ENCODE data around the gene ADARB1.

Gene ADARB1

DNA sequence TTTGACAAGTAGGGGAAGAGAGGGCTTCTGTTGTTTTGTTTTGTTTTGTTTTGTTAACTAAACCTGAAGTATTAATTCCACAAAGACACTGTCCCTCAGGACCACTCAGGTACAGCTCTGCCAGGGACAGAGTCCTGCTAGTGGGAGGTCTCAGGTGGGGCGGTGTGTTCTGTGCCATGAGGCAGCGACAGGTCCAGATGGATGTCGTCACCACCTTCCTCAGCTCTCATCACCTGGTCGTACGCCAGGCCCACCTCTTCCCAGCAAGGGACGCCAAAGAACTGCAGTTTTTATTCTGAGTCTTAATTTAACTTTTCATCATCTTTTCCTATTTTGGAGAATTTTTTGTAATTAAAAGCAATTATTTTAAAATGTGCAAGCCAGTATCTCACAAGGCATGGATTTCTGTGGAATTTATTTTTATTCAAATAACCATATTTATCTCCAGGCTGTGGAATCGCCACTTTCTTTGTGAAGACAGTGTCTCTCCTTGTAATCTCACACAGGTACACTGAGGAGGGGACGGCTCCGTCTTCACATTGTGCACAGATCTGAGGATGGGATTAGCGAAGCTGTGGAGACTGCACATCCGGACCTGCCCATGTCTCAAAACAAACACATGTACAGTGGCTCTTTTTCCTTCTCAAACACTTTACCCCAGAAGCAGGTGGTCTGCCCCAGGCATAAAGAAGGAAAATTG lies 150.8 kb downstream of the ADARB1 start:
- H3K9me3 ChIP-seq (ENCODE audit: insufficient read depth, low read length), result no peaks in the 10 kb centered on the region
- no peaks in the 10 kb centered on the region for H3K79me2 ChIP-seq (ENCODE audit: insufficient read depth, low read length)
- no peak overlapping the region for H3K9ac ChIP-seq (ENCODE audit: low read length)
- H3K27me3 ChIP-seq (ENCODE audit: low read length), result no peaks in the 10 kb centered on the region
- H3K4me2 ChIP-seq (ENCODE audit: low read depth, low read length, poor library complexity, severe bottlenecking), result no peak overlapping the region
- H3K4me3 ChIP-seq (ENCODE audit: insufficient read depth, low read length, poor library complexity, severe bottlenecking), result no peak overlapping the region
- H4K20me1 ChIP-seq (ENCODE audit: low read depth, low read length), result no peaks in the 10 kb centered on the region
- no peaks in the 10 kb centered on the region for H3K36me3 ChIP-seq (ENCODE audit: low read length)
- no peak overlapping the region for H3K27ac ChIP-seq (ENCODE audit: low read depth, low read length)
- no peak for TF ChIP-seq EZH2phosphoT487 (conservative IDR thresholded peaks at IDR 0.05; ENCODE audit: low read length)
- TF ChIP-seq, protein P1, sequence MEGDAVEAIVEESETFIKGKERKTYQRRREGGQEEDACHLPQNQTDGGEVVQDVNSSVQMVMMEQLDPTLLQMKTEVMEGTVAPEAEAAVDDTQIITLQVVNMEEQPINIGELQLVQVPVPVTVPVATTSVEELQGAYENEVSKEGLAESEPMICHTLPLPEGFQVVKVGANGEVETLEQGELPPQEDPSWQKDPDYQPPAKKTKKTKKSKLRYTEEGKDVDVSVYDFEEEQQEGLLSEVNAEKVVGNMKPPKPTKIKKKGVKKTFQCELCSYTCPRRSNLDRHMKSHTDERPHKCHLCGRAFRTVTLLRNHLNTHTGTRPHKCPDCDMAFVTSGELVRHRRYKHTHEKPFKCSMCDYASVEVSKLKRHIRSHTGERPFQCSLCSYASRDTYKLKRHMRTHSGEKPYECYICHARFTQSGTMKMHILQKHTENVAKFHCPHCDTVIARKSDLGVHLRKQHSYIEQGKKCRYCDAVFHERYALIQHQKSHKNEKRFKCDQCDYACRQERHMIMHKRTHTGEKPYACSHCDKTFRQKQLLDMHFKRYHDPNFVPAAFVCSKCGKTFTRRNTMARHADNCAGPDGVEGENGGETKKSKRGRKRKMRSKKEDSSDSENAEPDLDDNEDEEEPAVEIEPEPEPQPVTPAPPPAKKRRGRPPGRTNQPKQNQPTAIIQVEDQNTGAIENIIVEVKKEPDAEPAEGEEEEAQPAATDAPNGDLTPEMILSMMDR (IDR thresholded peaks at IDR 0.05; ENCODE audit: insufficient read depth, low read length, poor library complexity, severe bottlenecking), result no peak
- H3F3A ChIP-seq (ENCODE audit: insufficient read depth), result no peaks in the 10 kb centered on the region
- no peaks in the 10 kb centered on the region for H3K9me2 ChIP-seq (replicated peaks; ENCODE audit: insufficient read depth, low read length)
- H2AFZ ChIP-seq (ENCODE audit: low read depth, low read length, severe bottlenecking), result no peak overlapping the region

DNA sequence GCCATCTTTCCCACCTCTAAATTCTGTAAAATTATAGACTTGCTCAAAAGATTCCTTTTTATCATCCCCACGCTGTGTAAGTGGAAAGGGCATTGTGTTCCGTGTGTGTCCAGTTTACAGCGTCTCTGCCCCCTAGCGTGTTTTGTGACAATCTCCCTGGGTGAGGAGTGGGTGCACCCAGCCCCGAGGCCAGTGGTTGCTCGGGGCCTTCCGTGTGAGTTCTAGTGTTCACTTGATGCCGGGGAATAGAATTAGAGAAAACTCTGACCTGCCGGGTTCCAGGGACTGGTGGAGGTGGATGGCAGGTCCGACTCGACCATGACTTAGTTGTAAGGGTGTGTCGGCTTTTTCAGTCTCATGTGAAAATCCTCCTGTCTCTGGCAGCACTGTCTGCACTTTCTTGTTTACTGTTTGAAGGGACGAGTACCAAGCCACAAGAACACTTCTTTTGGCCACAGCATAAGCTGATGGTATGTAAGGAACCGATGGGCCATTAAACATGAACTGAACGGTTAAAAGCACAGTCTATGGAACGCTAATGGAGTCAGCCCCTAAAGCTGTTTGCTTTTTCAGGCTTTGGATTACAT lies 151.5 kb downstream of the ADARB1 start:
- Histone ChIP-seq H3K27ac (ENCODE audit: low read depth, low read length) (no peak overlapping the region), H3F3A (ENCODE audit: insufficient read depth) (no peaks in the 10 kb centered on the region), H3K36me3 (ENCODE audit: low read length) (no peaks in the 10 kb centered on the region), H3K9me3 (ENCODE audit: insufficient read depth, low read length) (no peaks in the 10 kb centered on the region), H3K79me2 (ENCODE audit: insufficient read depth, low read length) (no peaks in the 10 kb centered on the region), H3K9ac (ENCODE audit: low read length) (no peak overlapping the region), H4K20me1 (ENCODE audit: low read depth, low read length) (no peaks in the 10 kb centered on the region), H3K4me3 (ENCODE audit: insufficient read depth, low read length, poor library complexity, severe bottlenecking) (no peak overlapping the region), H3K9me2 (replicated peaks; ENCODE audit: insufficient read depth, low read length) (no peaks in the 10 kb centered on the region), H3K27me3 (ENCODE audit: low read length) (no peaks in the 10 kb centered on the region), H3K4me2 (ENCODE audit: low read depth, low read length, poor library complexity, severe bottlenecking) (no peak overlapping the region), H2AFZ (ENCODE audit: low read depth, low read length, severe bottlenecking) (no peak overlapping the region)
- TF ChIP-seq, protein P1 (IDR thresholded peaks at IDR 0.05; ENCODE audit: insufficient read depth, low read length, poor library complexity, severe bottlenecking), result no peak
- no peak for TF ChIP-seq EZH2phosphoT487 (conservative IDR thresholded peaks at IDR 0.05; ENCODE audit: low read length)

DNA sequence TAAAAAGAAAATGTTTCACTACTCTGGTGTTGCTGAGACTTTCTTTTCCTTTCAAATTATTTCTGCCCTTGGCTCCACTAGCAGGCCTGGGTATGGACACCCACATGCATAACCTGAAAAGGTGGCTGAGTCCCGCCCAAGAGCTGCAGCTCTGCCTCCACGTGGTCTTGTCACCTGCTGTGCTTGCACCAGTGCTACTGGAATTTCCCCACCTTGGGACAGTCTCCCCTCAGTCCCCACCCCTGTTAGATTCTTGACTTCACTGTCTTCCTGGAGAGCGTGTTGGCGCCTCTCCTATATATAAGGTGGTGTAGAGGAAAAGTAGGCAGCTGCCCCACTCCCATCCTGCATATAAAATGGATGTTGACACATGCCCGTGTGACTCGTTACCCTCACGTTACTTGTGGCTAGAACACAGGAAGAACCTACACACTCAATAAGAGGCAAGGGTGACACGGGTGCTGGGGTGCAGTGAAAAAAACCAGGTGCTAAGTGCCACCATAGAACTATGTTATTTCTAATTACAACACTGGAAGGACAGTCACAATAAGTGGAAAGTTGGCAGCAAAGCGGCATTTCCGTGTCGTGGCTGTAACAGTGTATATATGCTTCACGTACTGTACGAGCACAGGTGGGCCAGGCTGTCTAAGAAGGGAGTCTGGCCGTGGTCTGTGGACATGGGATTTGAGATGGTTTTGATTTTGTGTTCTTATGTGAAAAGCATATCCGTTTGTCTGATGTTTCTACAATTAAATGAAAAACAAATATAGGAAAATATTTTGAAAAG lies 152.4 kb downstream of the ADARB1 start:
- H3F3A ChIP-seq (ENCODE audit: insufficient read depth), result no peaks in the 10 kb centered on the region
- no peaks in the 10 kb centered on the region for H3K9me3 ChIP-seq (ENCODE audit: insufficient read depth, low read length)
- H3K4me2 ChIP-seq (ENCODE audit: low read depth, low read length, poor library complexity, severe bottlenecking), result no peak overlapping the region
- H3K79me2 ChIP-seq (ENCODE audit: insufficient read depth, low read length), result no peaks in the 10 kb centered on the region
- no peak overlapping the region for H2AFZ ChIP-seq (ENCODE audit: low read depth, low read length, severe bottlenecking)
- H3K9me2 ChIP-seq (replicated peaks; ENCODE audit: insufficient read depth, low read length), result no peaks in the 10 kb centered on the region
- no peak for TF ChIP-seq EZH2phosphoT487 (conservative IDR thresholded peaks at IDR 0.05; ENCODE audit: low read length)
- TF ChIP-seq, protein P1 (IDR thresholded peaks at IDR 0.05; ENCODE audit: insufficient read depth, low read length, poor library complexity, severe bottlenecking), result no peak
- H3K36me3 ChIP-seq (ENCODE audit: low read length), result no peaks in the 10 kb centered on the region
- H4K20me1 ChIP-seq (ENCODE audit: low read depth, low read length), result no peaks in the 10 kb centered on the region
- no peak overlapping the region for H3K4me3 ChIP-seq (ENCODE audit: insufficient read depth, low read length, poor library complexity, severe bottlenecking)
- H3K27ac ChIP-seq (ENCODE audit: low read depth, low read length), result no peak overlapping the region
- no peak overlapping the region for H3K9ac ChIP-seq (ENCODE audit: low read length)
- no peaks in the 10 kb centered on the region for H3K27me3 ChIP-seq (ENCODE audit: low read length)

Data from SU-DHL-6 (cell line).